Putamen (tissue), 1 donor: ENCODE data around the gene HBA1.
"Not testable (repeated sequence)": the region's sequence is repeated elsewhere in the genome, so short reads cannot be mapped to it uniquely, and the experiment has no call there.

Experiments used
- DNase-seq: peaks from one replicate; pipeline ENCODE4 v3.0.0-alpha.2; 2016; ENCODE audit warnings: low spot score

HBA1 gene

DNA sequence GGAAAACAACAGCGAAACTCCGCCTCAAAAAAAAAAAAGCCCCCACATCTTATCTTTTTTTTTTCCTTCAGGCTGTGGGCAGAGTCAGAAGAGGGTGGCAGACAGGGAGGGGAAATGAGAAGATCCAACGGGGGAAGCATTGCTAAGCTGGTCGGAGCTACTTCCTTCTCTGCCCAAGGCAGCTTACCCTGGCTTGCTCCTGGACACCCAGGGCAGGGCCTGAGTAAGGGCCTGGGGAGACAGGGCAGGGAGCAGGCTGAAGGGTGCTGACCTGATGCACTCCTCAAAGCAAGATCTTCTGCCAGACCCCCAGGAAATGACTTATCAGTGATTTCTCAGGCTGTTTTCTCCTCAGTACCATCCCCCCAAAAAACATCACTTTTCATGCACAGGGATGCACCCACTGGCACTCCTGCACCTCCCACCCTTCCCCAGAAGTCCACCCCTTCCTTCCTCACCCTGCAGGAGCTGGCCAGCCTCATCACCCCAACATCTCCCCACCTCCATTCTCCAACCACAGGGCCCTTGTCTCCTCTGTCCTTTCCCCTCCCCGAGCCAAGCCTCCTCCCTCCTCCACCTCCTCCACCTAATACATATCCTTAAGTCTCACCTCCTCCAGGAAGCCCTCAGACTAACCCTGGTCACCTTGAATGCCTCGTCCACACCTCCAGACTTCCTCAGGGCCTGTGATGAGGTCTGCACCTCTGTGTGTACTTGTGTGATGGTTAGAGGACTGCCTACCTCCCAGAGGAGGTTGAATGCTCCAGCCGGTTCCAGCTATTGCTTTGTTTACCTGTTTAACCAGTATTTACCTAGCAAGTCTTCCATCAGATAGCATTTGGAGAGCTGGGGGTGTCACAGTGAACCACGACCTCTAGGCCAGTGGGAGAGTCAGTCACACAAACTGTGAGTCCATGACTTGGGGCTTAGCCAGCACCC lies 1.2 kb upstream of the HBA1 start:
- DNase-seq: no peak

DNA sequence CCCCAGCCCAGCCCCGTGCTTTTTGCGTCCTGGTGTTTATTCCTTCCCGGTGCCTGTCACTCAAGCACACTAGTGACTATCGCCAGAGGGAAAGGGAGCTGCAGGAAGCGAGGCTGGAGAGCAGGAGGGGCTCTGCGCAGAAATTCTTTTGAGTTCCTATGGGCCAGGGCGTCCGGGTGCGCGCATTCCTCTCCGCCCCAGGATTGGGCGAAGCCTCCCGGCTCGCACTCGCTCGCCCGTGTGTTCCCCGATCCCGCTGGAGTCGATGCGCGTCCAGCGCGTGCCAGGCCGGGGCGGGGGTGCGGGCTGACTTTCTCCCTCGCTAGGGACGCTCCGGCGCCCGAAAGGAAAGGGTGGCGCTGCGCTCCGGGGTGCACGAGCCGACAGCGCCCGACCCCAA lies 474 bp upstream of the HBA1 start:
- DNase-seq: not testable (repeated sequence)

DNA sequence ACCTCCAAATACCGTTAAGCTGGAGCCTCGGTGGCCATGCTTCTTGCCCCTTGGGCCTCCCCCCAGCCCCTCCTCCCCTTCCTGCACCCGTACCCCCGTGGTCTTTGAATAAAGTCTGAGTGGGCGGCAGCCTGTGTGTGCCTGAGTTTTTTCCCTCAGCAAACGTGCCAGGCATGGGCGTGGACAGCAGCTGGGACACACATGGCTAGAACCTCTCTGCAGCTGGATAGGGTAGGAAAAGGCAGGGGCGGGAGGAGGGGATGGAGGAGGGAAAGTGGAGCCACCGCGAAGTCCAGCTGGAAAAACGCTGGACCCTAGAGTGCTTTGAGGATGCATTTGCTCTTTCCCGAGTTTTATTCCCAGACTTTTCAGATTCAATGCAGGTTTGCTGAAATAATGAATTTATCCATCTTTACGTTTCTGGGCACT lies 928 bp downstream of the HBA1 start:
- DNase-seq: no peak

DNA sequence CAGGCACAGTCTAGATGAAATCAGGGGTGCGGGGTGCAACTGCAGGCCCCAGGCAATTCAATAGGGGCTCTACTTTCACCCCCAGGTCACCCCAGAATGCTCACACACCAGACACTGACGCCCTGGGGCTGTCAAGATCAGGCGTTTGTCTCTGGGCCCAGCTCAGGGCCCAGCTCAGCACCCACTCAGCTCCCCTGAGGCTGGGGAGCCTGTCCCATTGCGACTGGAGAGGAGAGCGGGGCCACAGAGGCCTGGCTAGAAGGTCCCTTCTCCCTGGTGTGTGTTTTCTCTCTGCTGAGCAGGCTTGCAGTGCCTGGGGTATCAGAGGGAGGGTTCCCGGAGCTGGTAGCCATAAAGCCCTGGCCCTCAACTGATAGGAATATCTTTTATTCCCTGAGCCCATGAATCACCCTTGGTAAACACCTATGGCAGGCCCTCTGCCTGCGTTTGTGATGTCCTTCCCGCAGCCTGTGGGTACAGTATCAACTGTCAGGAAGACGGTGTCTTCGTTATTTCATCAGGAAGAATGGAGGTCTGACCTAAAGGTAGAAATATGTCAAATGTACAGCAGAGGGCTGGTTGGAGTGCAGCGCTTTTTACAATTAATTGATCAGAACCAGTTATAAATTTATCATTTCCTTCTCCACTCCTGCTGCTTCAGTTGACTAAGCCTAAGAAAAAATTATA lies 1.6 kb downstream of the HBA1 start:
- no peak for DNase-seq

DNA sequence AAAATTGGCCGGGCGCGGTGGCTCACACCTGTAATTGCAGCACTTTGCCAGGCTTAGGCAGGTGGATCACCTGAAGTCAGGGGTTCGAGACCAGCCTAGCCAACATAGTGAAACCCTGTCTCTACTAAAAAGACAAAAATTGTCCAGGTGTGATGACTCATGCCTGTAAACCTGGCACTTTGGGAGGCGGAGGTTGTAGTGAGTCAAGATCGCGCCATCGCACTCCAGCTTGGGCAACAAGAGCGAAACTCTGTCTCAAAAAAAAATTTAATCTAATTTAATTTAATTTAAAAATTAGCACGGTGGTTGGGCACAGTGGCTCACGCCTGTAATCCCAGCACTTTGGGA lies 2.2 kb downstream of the HBA1 start:
- no peak for DNase-seq

DNA sequence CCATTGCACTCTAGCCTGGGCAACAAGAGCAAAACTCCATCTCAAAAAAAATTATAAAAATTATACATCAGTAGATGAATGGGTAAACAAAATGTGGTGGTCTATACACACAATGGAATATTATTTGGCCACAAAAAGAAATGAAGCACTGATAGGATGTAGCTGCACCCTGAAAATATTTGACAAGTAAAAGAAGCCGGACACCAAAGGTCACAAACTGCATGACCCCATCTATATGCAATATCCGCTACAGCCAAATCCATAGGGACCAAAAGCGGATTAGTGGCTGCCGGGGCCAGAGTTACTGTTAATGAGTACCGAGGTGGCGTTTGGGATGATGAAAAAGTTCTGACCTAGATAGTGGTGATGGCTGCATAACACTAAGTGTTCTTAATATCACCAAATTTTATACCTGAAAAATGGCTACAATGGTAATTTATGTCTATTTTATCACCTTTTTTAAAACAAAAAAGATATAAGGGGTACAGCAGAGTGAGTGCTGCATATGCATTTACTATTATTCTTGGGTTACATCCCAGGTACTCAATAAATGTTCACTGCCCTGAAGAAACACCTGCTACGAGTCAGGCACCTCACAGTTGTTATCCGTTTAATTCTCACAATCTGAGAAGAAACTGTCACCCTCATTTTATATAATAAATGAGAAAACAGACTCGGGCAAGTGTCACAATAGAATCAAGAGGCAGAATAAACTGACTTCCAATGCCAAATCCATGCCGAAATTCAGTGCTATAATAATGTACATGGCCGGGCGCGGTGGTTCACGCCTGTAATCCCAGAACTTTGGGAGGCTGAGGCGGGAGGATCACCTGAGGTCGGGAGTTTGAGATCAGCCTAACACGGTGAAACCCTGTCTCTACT lies 3.0 kb downstream of the HBA1 start:
- no peak for DNase-seq

DNA sequence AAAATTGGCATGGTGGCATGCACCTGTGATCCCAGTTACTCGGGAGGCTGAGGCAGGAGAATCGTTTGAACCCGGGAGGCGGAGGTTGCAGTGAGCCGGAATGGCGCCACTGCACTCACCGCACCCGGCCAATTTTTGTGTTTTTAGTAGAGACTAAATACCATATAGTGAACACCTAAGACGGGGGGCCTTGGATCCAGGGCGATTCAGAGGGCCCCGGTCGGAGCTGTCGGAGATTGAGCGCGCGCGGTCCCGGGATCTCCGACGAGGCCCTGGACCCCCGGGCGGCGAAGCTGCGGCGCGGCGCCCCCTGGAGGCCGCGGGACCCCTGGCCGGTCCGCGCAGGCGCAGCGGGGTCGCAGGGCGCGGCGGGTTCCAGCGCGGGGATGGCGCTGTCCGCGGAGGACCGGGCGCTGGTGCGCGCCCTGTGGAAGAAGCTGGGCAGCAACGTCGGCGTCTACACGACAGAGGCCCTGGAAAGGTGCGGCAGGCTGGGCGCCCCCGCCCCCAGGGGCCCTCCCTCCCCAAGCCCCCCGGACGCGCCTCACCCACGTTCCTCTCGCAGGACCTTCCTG lies 3.7 kb downstream of the HBA1 start, which contains the start of gene HBQ1:
Gene HBQ1, plus strand, starts transcription at position 359 of the 575 bp plus-strand sequence. Its CDS starts 28 bp downstream, at position 387.
- no peak for DNase-seq

DNA sequence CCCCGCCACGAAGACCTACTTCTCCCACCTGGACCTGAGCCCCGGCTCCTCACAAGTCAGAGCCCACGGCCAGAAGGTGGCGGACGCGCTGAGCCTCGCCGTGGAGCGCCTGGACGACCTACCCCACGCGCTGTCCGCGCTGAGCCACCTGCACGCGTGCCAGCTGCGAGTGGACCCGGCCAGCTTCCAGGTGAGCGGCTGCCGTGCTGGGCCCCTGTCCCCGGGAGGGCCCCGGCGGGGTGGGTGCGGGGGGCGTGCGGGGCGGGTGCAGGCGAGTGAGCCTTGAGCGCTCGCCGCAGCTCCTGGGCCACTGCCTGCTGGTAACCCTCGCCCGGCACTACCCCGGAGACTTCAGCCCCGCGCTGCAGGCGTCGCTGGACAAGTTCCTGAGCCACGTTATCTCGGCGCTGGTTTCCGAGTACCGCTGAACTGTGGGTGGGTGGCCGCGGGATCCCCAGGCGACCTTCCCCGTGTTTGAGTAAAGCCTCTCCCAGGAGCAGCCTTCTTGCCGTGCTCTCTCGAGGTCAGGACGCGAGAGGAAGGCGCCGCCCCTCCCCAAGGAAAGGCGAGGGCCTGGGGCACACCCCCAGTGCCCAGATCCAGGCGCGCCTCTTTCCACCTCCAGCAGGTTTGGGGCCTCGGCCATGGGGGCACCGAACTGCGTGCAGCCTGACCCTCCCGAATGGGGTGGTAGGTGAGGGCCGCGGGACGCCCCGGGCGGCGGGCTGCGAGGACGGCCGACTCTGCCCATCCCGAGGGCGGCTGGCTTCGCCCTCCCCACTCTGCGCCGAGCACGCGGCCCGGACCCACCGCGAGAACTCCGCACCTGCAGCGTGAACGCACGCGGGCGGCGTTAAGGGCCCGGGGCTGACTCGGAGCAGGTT lies 4.4 kb downstream of the HBA1 start:
- DNase-seq: peak; percentile 18

DNA sequence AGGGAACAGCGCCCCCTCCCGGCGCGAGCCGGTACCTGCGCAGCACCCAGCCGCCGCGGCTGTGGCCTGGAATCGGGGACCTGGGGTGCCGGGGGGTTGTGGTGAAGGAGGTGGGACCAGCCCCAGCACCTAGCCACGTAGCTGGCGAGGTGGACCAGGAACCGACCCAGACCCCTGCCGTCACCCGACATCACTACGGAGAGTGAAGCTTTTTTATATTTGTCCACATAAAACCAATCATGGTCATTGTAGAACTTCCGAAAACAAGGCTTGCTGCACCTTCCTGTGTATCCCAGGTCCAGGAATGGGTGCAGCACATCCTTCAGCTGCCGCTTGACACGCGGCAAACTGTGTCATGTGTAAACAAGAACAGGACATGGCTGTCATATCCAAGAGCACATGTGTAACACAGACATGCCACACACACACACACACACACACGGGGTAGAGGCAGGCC lies 5.1 kb downstream of the HBA1 start:
- DNase-seq: no peak

DNA sequence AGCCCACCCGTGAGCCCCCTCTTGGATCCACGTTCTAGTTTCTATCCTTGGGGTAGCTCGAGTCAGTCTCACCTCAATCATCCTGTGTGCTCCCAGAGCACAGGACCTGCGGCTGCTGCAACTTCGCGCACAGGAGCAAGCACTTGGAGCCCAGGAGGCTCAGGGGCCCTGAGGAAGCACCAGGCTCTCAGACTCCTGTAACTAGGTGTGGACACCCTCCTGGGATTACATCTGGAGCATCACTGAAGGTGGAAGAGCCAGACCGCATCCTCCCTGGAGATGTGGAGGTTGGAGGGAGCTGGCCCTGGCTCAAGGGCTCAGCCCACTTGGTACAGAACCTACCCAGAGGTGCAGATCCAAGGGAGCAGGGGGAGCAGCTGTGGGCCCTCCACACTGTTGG lies 6.5 kb downstream of the HBA1 start:
- DNase-seq: no peak

DNA sequence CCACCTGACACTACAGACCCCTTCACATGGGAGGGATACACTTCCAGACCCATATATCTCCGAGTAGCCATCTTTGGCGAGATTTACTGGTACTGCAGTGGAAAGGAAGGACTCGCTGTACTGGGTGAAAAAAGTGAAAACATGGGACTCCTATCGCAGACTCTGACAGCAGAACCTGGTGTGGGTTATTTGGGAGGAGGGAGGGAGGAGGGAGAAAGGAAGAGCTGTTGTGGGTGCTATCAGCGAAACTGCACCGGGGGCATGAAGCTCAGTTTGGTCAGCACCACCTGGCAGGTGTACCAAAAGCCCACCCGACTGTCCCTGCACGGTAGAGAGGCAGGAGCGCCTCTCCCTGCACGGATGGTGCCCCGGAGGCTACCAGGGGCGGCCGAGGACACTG lies 8.7 kb downstream of the HBA1 start:
- DNase-seq: no peak

DNA sequence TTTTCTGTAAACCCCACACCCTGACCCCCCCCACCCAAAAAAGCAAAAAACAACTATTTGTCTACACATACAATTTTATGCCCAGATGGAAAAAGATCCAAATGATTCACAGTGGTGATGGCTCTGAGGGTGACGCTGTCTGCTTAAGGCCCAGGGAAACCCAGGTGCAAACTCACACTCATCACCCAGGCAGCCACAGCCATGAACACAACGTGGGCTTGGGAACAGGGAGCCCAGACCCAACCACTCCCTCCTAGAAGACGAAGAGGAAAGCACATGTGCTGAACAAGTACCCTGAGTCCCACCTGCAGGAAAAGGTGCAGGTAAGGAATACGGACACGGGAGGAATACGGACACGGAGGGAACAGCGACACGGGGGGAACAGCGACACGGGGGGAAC lies 9.2 kb downstream of the HBA1 start:
- no peak for DNase-seq

DNA sequence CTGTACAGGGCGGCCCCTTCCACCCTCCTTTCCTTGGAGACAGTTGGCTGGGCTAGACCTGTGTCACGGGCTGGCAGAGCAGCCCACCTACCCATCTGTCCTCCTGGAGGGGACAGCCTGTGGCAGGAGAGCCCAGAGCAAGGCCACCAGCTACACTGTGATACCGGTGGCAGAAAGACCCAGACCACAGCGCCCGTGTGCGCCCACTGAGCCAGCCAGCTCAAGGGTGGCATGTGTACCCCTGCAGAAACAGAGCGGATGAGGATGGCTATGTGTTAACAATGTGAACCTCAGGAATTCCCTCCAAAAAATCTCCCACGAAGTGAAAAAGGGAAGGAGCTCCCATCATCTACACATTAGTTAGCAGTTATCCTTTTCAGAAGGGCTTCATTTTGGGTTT lies 10.8 kb downstream of the HBA1 start:
- DNase-seq: no peak

DNA sequence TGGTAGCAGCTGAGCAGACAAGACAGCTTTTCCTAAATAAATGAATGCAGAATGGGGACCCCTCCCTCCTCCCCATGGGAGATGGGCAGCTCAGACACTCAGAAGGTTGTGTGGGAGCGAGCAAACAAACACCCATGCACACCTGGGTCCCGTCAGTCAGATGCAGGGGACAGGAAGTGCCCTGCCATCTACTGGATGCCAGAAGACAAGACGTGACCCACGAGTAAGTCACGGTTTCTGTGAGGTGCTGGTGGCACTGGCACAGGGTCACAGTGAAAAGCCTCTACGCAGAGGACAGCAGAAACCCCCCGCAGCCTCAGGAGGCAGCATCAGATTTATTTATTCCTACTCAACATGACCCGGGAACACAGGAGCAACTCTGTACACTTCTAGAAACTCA lies 12.2 kb downstream of the HBA1 start:
- DNase-seq: no peak

DNA sequence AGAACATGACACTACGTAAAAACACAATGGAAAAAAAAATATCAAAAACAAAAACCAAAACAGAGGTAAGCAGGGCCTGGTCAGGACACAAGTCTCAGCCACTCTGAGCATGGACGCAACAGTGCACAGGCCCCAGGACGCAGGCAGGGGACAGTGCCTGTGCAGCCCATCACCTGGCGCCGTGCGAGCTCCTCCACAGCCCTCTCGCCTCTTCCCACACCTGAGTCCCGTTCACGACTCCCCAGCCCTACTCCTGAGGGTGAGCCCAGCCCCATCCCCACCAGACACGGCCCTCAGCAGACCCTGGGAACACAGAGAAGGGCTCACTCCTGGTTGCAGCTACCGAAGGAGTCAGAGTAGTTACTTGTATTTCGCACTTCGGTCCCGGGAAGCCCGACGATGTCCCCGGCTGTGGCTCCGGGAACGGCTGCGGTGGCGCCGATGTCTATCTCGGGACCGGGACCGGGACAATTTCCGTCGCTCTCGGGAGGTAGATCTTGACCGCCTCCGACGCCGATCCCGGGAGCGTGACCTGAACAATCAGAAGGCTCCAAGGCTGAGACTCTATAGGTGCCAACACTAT lies 13.2 kb downstream of the HBA1 start:
- DNase-seq: no peak

DNA sequence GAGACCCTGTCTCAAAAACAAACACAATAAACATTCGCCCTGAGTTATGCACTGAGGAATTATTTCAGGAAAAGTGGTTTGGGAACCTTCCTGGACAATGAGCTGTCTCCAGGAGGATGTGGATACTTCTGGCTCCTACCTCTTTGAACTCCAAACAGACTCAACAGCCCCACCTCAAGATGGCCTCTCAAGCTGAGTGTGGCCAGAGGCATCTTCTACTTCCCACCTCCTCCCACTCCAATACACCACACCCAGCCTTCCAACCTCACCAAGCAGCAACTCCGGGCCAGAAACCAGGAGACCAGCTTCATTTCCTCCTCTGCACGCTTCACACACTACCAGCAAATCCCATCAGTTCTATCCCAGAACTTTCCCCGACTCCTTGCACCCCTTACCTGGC lies 15.4 kb downstream of the HBA1 start:
- DNase-seq: no peak

DNA sequence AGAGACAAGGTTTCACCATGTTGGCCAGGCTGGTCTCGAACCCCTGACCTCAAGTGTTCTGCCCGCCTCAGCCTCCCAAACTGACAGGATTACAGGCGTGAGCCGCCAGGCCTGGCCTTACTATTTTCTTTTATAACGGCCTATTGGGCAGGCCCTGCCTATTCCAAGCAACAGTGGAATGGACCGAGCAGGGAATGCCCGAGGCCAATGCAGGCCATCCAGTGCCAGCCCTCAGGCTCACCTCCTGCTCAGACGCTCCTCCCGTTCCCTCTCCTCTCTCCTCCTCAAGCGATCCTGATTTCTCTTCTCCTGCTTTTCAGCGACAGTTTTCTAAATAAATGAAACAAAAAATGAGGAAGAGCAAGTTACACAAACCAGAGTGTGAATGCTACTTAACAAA lies 16.2 kb downstream of the HBA1 start:
- DNase-seq: no peak

DNA sequence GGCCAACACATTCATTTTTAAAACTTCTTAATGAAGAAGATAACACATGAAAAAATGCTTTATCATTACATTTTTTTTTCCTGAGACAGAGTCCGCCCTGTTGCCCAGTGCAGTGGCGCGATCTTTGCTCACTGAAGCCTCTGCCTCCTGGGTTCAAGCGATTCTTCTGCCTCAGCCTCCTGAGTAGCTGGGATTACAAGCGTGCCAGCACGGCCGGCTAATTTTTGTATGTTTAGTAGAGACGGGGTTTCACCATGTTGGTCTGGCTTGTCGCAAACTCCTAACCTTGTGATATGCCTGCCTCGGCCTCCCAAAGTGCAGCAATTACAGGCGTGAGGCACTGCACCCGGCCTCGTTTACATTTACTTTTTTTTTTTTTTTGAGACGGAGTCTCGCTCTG lies 17.0 kb downstream of the HBA1 start:
- no peak for DNase-seq

DNA sequence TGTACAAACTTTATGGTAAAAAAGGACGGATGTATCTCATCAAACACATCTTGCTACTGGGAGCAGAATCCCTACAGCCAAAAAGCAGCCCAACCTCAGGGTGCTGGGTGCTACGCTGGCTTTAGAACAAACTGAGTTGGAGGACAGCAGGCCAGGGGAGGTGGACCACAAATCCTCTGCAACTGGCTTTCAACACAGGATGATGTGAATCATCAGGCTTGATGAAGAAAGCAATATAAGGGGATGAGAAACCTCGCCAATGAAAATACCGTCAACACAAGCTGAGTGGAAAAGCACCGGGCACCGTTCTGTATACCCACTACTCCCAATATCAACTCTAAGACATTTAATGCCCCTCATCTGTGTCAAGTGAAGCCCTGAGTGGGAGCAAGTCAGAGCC lies 18.0 kb downstream of the HBA1 start:
- DNase-seq: no peak

DNA sequence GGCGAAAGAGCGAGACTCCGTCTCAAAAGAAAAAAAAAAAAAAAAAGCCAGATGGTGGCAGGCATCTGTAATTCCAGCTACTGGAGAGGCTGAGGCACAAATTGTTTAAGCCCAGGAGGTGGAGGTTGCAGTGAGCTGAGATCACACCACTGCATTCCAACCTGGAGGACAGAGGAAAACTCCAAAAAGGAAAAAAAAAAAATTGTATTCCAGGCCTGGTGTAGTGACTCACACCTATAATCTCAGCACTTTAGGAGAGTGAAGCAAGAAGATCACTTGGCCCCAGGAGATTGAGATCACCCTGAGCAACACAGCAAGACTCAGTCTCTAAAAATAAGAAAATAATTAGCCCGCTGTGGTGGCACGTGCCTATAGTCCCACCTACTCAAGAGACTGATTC lies 23.9 kb downstream of the HBA1 start:
- no peak for DNase-seq

DNA sequence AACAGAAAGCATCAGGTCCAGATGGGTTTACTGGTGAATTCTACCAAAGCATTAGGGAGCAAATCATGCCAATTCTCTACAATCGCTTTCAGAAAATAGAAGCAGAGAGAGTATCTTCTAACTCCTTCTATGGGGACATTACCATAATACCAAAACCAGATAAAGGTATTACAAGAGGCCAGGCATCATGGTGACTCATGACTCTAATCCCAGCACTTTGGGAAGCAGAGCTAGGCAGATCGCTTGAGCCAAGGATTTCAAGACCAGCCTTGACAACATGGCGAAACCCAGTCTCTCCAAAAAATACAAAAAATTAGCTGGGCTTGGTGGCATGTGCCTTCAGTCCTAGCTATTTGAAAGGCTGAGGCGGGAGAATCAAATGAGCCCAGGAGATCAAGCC lies 26.8 kb downstream of the HBA1 start:
- DNase-seq: no peak
